Measurements from ENCODE around the gene ANKRD9.

Gene ANKRD9

DNA sequence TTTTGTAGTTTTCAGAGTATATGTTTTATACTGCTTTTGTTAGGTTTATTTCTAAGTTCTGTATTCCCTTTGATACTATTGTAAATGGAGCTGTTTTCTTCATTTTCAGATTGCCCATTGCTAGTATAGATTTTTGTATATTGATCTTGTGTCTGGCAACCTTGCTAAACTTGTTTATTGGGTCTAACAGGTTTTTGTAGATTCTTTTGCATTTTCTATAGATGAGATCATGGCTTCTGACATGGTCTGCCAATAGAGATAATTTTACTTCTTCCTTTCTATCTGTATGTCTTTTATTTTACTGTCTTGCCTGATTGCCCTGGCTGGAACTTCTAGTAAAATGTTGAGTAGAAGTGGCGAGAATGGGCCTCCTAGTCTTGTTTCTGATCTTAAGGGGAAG lies 40.3 kb downstream of the ANKRD9 start:
- no peak for DNase-seq

DNA sequence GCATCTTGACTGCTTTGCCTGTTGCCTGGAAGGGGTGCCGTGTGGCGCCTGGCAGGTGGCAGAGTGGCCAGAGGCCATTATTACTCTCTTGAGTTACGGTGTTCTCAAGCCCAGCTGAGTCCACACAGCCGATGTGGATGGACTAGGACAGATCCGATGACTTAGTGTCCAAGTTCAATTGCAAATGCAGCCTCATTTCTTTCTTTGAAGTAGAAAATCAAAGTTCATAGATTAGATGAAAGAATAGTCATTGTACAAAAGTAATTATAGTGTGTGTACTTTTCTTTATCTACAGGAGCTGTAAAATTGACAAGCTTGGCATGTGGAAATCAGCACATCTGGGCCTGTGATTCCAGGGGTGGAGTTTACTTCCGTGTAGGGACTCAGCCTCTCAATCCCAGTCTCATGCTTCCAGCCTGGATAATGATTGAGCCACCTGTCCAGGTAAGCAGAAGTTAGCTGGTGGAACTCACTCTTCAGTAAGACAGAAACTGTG lies 44.7 kb downstream of the ANKRD9 start:
- DNase-seq, result no peak

DNA sequence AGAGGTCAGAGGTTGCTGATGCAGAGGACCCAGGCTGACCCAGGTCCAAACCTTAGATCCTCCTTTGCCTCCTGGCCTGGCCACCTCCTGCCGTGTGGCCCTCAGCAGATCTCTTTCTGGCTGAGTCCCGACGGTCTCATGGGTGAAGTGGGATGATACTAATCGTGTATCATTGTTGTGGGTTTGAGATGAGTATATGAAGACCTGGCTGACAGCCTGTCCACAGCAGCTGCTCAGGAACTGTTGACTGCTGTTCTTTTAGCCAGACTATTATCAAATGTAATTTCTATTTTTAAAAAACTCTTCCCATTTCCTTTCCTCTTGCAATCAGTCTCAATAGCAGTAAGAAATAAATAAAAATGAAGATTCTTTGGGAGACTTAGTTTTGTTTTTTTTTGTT lies 45.6 kb downstream of the ANKRD9 start:
- DNase-seq, result no peak

DNA sequence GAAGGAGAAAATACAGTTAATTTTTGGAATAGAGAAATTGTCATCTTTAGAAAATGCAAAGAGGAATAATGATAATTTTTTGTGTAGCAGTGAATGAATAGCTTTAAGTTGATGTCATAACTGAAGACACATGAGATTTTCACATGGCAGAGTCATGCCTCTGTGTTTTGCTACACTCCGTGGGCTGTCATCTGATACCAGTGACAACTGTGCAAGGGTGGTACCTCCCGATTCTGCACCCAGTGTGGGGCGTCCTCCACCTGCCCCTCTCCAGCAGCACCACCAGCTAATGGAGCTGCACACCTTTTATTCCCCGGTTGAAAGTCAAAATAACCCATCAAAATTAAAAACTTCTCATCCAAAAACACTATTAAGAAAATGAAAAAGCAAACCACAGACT lies 47.2 kb downstream of the ANKRD9 start:
- no peak for DNase-seq

DNA sequence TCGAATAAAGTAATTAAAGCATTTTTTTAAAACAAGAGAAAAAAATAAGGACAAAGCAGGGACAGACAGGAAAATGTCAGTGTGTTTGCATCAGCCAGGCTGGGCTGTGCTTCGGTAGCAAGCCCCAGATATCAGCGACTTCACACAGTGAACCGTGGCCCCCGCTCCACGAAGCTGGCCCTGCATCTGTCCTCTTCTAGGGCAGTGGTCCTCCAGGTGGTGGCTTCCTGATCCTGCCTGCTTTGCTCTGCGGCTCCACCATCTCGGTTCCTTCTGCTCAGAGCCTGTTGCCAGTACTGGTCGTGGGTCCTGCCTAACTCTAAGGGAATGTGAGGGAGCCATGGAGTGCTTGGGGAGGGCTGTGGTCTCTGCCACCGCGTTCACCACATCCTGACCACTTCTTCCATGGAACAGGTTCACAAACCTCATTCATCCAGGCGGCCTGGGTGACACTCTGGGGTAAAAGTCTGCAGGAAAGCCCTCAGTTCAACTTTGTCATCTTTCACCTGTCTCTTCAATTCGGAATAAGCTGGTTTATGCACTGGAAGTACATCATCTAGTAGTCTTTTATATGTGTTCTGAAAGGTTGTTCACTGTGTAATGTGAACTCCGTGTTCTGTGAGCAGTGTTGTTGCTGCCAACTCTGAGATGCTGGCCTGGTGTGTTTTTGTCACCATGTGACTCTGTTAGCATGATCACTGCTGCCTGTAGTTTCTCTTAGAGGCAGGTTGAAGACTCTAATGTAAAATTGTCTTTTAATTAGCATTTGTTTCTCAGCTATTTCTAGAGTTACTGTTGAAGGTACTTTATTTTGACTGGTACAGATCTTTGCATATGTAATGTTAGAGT lies 47.9 kb downstream of the ANKRD9 start:
- DNase-seq, result no peak

DNA sequence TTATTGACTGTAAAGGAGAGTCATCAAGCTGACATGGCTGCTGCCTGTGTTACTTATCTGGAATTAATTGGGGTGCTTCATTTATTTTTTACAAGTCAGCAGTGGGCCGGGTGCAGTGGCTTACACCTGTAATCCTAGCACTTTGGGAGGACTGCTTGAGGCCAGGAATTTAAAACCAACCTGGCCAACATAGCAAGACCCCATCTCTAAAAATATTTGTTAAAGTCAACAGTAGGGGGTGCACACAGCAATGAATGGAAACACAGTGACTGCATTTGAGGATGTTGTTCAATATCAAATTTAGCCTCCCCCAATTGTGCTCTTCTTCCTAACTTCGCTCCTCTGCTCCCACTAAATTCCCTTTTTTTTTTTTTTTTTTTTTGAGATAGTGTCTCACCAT lies 52.1 kb downstream of the ANKRD9 start:
- no peak for DNase-seq

DNA sequence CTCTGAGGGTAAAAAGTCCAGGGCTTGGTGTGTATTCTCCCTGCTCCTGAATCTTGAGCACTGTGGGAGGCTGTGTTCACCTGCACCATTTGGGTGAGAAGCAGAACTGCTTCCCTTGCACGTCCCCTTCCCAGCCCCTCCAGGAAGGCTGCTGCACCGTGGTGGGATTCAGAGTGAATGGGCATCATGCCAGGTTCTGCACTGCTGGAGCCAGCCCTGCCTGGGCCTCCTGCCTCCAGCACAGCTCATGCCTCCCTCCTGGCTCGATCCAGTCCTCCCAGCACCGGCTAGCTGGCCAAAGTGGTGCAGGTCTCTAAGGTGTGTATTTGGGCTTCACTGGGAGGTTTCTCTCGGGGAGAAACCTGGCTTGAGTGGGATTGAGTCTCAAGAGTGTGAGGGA lies 54.9 kb downstream of the ANKRD9 start:
- no peak for DNase-seq

DNA sequence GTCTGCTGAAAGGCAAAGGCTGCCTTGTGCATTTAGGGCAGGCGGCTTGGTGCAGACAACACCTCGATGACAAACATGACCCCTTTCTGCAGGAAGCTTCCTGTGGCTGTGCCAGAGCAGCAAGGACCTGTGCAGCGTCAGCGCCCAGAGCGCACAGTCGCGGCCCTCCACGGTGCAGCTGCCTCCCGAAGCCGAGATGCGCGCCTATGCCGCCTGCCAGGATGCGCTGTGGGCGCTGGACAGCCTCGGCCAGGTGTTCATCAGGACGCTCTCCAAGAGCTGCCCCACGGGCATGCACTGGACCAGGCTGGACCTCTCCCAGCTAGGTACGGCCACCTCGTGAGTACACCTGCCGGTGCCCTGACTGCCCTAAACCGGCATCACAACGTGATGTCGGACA lies 57.3 kb downstream of the ANKRD9 start:
- DNase-seq, result no peak

Data from NCI-H1092 (cell line).